ENCODE data around the gene DENND4B. TPM values are rescaled to one million over a fixed set of nuclear protein-coding genes. Genes with fewer than 3 reads are reported as not detected.

Gene DENND4B
- total and polyA plus RNA-seq, 9 of the 15 experiments (the other 6 are each of a cell fraction or from before 2014, with no cell fraction given), result 9.5 to 80.5 (median 23.1) TPM

- TF ChIP-seq DEAF1 (CRISPR knock-in tag; IDR thresholded peaks at IDR 0.05) (no peak), GATAD2B (IDR thresholded peaks at IDR 0.05; ENCODE audit: borderline replicate concordance) (no peak), FOSL1 (tag; conservative IDR thresholded peaks at IDR 0.05) (no peak), ZNF174 (CRISPR knock-in tag; IDR thresholded peaks at IDR 0.05) (no peak), MYNN (IDR thresholded peaks at IDR 0.05) (no peak), MYNN (CRISPR knock-in tag; IDR thresholded peaks at IDR 0.05) (no peak), ZNF668 (CRISPR knock-in tag; IDR thresholded peaks at IDR 0.05) (no peak), POLR2A (conservative IDR thresholded peaks at IDR 0.05) (no peak), YY1 (IDR thresholded peaks at IDR 0.05; ENCODE audit: borderline replicate concordance in 1 of 3, control insufficient read depth in 1 of 3, extremely low read depth in 1 of 3, insufficient read depth in 3 of 3, insufficient read length in 1 of 3, insufficient replicate concordance in 2 of 3, low read depth in 1 of 3, low read length in 2 of 3) (no peak), PRDM10 (IDR thresholded peaks at IDR 0.05; ENCODE audit: partially characterized antibody) (peak; percentile 89), ZBTB33 (CRISPR knock-in tag; IDR thresholded peaks at IDR 0.05) (peak; percentile 65; the same call in 1 of the 2 replicates), RBM14 (IDR thresholded peaks at IDR 0.05; ENCODE audit: borderline replicate concordance, insufficient read depth, low read depth, low read length) (no peak), SMAD4 (CRISPR knock-in tag; conservative IDR thresholded peaks at IDR 0.05) (no peak), GATA2 (CRISPR knock-in tag; IDR thresholded peaks at IDR 0.05) (no peak), ZBTB7A (IDR thresholded peaks at IDR 0.05; ENCODE audit: borderline replicate concordance, control insufficient read depth, low read depth, low read length) (no peak)
Measured at GRCh38 chr1:153959454-153959853, 12.9 kb upstream of the DENND4B start (continued).

Measured in K562 (cell line).